GM19324 (cell line): Measurements from ENCODE around the gene AOPEP.

ENCODE experiments used
- ATAC-seq: cut with Tn5 transposase; IDR thresholded peaks from one replicate; pipeline ENCODE4 v1.9.1; 2021; ENCODE audit warnings: mild to moderate bottlenecking, moderate library complexity; ENCODE audit not compliant: unreplicated experiment, low FRiP score

Gene AOPEP

DNA sequence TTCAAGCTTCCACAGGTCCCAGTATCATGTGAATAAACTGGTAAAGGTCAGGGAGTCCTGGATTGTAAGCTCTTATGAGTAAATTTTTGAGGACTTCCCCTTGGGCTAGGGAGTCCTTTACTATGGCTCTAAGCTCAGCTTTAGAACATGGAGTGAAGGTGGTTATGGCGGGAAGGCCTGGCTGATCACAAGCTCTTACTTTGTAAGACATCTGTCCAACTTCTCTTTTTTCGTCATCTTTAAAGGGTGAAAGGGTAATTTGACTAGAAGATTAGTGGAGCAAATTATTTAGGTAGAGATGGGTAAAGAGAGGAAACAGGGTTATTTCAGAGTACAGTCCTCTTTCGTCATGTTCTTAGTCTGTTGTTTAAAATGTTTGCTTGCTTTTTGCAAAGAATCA is 155.4 kb downstream of the AOPEP start:
- no peak for ATAC-seq

DNA sequence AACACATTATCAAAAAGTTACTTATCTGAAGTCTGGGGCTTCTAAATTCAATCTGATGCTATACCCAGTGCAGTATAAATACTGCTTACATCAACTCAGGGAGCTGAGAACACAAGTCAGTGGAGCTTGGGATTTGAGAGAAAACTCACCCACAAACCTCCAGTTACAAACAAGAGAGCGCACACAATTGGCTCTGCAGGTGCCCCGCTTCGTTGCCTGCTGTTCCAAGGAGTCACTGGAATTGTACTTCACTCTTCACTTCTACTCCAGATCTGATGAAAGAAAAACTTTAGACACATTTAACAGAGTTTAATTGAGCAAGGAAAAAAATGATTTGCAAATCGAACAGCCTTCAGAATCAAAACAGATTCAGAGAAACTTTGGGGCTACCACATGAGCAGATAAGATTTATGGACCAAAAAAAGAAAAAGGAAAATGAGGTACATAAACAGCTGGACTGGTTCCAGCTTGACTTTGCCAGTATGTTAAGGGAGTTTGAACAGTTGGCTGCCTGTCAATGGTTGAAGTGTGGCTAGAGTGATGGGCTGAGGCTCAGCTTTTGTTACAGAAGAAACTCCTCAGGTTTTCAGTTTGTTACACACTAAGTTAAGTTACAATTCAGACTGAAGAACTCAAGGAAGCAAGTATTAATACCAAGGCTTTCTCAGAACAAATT is 156.6 kb downstream of the AOPEP start:
- ATAC-seq = no peak

DNA sequence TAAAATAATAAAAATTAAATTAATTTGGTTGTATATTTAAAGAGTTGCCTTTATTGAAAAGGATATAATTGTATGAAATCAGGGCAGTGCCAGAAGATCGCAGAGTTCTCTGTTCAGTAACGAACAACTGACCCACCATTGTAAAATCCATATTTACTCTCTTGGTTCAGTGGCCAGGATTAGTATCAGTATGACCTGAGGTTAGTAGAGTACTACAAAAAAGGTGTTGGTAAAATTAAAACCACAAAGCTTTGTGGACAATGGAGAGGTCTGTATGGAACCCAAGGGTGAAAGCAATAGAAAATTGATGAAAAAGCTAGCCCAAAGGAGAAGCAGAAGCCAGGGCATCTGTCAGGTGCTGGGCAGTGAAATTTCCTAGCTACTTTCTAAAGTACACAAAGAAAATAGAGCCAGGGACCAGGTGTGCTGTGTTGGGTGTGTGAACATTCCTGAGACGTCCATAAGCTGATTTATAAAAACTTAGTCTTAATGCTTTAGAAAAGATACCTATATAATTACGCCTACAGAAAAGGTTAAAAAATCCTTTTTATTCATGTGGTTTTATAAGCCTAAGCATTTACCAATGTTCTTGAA is 159.5 kb downstream of the AOPEP start:
- ATAC-seq = no peak

DNA sequence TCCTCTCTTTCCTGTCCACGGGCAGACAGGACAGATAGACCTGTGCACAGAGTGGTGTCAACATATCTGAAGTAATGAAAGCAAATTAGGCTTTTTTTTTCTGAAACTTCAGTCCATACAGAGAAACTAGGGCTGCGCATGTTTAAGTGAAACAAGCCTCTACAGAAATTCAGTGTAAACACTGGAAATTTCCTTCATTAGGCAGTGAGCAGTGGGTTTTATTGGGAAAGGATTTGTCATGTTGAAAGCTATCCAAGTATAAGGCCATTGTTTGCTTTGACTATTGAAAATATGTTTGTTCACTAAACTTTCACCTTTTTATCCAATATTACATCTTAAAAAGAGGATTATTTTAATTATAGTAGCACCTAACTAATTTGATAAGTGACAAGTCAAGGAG is 161.2 kb downstream of the AOPEP start:
- no peak for ATAC-seq

DNA sequence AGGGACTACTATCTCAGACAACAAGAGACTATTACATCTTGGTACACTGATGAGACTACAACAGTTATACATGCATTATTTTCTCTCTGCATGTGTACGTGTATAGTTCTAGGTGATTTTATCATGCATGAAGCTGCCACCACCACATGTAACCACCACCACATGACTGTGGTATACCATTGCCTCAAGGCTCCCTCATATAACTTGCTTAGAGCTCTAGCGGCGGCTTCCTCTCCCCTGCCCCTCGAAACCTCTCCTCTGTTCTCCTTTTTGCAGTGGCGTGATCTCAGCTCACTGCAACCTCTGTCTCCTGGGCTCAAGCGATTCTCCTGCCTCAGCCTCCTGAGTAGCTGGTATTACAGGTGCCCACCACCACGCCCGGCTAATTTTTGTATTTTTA is 162.3 kb downstream of the AOPEP start:
- no peak for ATAC-seq

DNA sequence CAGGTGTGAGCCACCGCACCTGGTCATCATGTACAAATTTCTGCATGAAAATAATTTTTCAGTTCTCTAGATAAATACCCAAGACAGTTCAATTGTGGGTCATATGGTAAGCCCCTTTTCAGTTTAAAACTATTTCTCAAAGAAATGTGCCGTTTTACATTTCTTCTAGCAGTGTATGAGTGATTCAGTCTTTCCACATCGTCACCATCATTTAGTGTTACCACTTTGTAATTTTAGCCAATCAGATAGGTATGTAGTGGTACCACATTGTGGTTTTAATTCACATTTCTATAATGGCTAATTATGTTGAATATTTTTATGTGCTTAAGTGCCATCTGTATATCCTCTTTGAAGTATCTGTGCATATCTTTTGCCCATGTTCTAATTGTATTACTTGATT is 163.1 kb downstream of the AOPEP start:
- no peak for ATAC-seq

DNA sequence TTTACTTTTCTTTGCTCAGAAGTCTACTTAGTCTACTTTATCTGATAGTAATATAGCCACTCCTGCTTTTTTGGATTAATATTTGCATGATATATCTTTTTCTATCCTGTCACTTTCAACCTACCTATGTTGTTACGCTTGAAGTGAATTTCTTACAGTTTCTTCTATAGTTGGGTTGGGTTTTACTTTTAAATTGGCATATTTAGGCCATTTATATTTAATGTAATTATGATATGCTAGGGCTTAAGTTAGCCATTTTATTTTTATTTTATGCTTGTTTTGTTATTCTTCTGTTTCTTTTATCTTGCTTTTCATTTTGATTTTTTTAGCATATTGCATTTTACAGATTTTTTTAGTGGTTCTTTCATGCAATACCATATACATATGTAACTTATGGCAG is 164.7 kb downstream of the AOPEP start:
- ATAC-seq = no peak

DNA sequence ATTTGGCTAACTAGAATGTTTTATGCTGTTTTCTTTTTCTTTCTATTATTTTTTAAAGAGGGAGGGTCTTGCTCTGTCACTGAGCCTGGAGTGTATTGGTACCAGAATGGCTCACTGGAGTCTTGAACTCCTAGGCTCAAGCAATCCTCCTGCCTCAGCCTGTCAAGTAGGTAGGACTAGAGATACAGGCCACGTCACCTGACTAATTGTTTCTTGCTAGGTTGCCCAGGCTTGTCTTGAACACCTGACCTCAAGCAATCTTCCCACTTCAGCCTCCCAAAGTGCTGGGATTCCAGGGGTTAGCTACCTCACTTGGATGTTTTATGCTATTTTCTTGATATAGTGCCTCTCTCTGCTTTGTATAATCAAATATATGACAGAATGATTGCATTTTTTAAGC is 166.2 kb downstream of the AOPEP start:
- ATAC-seq = no peak

DNA sequence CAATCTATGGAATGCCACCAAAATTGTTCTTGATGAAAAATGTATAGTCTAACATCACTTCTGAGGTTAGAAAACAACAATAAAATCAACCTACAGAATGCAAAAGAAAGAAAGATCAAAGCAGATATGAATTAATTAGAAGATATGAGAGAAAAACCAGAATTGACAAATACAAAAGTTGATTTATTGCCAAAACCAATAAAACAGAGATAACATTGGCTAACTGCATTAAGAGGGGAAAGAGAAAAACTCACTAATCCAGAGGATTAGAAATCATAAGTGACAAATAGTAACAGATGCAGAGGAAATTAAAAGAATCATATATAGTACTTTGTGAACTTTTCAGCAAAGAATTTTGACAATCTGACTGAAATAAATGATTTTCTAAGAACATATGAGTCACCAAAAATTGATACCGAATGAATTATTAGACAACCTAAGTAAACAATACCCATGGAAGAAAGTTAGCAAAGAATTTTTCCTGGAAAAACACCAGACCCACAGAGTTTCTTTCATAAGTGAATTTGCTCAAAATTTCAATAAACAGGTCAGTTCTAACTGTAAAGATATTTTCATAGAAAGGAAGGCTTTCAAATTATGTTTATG is 167.7 kb downstream of the AOPEP start:
- no peak for ATAC-seq

DNA sequence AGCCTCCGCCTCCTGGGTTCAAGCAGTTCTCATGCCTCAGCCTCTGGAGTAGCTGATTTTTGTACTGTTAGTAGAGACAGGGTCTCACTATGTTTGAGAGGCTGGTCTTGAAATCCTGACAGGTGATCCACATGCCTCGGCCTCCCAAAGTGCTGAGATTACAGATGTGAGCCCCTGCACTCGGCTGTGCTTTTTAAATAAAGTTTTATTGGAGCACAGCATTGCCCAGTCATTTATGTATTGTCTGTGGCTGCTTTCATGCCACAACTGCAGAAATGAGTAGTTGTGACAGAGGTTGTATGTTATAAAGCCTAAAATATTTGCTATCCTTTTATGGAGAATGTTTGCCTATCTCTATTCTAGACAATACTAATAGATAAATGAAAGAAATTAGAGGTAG is 169.2 kb downstream of the AOPEP start:
- ATAC-seq = no peak

DNA sequence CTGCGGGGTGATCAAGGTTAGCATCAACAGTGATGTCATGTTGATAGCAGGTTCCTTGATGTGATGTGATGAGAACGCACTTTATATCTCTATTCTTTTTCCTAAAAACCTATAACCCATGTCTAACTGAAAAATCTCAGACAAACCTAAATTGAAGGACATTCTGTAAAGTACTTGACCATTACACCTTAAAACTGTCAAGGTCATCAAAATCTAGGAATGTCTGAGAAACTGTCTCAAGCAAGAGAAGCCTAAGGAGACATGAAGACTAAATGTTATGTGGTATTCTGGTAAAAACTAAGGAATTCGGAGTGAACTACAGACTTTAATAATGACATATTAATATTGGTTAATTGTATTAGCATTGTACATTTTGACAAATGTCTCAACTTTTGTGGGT is 170.0 kb downstream of the AOPEP start:
- ATAC-seq = no peak

DNA sequence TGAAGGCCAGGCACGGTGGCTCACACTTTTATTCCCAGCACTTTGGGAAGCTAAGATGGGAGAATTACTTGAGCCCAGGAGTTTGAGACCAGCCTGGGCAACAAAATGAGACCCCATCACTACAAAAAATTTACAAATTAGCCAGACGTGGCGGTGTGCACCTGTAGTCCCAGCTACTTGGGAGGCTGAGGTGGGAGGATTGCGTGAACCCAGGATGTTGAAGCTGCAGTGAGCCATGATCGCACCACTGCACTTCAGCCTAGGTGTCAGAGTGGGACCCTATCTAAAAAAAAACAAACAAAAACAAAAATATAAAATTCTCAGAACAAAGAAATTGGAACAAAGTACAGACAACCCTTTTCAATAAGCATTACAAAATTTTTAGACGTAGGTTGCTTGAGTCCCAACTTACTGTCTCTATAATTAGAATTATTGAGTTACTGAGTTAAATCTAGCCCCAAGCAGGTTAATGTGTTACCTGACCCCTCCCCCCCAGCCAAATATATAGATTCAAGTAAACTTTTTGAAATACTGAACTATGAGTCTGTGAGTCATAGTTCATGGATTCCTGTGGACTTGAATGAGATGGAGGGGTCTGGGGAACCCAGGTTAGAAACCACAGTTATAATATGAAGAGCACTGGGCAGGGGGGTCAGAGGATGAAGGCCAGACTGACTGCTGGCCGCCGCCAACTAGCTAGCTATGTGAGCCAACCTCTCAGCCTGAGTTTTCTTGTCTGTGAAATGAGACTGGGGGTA is 173.1 kb downstream of the AOPEP start:
- no peak for ATAC-seq

DNA sequence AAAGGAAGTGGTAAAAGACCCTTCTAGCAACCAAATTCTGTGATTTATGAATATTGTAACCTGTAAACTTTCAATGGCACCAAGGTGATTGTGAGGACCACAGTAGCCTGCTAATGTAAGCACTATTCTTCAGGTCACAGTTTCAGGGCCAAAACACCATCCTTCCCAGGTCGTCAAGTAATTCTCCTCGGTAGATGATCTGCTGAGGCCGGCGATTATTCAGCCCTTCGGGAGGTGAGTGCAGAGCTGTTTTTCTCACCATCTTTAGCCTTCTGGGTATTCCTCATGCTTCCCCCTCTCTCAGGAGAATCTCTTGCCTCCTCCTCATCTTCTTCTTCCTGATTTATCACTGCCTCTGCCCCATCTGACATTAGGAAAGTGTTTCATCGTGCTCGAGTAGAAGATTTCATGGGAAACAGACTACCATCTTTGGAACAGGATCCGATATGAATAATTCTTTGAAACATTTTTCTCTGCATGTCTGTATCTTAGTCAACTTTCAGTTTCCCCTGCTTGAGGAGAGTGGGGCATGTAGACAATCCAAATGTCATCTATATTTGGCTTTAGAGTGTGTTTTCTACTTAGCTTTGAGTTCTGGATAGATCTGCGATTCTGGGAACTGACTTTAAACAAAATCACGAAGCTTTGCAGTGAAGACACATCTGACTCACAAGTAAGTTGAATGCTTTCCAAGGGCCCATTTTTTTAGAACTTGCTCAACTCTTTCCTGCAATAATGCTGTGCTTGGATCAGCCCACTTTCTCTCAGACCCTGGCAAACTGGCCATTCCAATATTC is 173.9 kb downstream of the AOPEP start:
- ATAC-seq = no peak

DNA sequence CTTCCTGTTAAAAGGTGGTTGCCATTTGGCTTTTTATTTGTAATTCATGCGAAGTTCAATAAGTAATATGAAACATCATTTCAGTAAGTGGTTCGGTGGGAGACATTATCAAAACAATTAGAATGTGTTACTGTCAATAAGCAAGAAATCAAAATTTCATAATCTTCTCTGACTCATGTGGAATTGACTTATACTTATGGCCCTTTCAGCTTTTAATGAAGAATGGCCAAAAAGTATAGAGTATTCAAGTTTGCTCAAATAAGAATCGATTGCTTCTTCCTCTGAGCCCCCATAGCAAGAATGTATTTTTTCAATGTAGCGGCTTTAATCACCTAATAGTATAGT is 174.5 kb downstream of the AOPEP start:
- no peak for ATAC-seq

DNA sequence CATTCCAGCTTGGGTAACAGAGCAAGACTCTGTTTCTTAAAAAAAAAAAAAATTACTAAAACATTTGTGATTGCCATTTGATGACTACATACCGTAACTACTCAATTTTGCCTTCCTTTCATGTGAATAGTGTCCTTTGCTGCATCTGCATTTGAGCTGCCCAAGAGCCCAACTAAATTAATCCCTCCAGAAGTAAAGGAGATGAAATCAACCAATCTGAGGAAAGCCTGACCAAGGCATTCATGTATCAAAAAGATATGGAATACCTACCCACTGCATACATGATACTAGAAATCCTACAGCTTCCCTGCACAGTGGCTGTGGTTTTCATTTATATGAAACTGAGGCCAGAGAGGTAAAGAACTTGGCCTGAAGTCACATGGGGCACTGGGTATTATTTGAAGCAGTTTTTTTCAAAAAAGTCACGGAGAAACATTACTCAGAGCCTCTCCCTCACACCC is 177.5 kb downstream of the AOPEP start:
- no peak for ATAC-seq

DNA sequence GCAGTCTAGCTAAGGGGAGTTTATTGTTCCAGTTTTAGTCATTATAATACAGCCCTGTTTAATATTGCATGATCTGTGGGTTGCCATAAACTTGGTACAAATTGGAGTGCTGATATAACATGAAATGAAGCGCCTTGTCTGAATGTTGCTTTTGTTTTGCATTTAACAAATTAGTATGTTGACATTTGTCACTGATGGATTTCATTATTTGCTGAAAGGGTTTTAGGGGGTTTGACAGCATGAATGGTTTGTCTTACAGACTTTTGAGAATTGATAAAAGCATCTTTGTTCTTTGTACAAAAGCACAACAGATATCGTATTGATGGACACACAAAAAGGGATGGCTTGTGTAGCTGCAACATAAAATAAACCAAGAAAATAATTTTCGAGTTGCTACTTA is 178.3 kb downstream of the AOPEP start:
- no peak for ATAC-seq

DNA sequence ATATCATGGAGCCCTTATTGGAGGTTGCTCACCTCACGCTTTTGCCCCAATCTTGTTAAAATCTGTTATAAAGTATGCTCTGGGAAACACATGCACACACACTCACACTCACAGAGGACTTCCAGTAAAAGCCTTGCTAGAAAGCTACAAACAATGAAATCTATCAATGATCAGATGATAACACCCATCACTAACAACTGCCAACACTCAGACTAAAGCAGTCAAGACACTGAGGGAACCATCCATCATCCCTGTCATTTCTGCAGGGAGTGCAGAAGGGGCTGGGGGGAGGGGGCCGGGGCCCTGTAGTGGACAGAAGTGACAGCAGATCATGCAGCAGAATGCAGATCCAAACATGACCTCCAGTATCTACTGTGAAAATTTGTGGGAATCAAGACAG is 179.1 kb downstream of the AOPEP start:
- ATAC-seq = no peak

DNA sequence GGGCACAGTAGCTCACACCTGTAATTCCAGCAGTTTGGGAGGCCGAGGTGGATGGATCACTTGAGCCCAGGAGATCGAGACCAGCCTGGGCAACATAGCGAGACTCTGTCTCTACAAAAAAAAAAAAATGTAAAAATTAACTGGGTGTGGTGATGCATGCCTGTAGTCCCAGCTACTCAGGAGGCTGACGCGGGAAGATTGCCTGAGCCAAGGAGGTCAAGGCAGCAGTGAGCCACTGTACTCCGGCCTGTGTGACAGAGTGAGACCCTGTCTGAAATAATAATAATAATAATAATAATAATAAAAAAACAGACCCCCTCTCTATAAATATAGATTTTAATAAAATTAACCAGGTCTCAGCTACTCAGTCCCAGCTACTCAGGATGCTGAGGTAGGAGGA is 179.7 kb downstream of the AOPEP start:
- no peak for ATAC-seq

DNA sequence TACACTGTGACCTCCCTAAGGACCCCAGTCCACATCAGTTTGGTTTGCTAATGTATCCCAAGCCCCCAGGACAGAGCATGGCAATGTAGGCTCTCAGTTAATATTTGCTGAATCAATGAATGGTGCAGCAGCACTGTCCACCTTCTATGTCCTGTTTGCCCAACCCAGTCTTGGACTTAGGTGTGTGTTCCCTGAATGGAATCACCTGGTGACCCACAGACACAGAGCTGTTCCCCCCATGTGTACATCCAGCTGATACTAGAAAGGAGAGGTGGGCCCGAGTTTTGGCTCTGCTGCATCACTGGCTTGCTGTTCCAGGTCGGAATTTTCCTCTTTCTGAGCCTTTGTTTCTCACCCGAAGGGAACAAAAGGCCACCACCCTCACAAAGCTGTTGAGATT is 180.2 kb downstream of the AOPEP start:
- ATAC-seq = no peak

DNA sequence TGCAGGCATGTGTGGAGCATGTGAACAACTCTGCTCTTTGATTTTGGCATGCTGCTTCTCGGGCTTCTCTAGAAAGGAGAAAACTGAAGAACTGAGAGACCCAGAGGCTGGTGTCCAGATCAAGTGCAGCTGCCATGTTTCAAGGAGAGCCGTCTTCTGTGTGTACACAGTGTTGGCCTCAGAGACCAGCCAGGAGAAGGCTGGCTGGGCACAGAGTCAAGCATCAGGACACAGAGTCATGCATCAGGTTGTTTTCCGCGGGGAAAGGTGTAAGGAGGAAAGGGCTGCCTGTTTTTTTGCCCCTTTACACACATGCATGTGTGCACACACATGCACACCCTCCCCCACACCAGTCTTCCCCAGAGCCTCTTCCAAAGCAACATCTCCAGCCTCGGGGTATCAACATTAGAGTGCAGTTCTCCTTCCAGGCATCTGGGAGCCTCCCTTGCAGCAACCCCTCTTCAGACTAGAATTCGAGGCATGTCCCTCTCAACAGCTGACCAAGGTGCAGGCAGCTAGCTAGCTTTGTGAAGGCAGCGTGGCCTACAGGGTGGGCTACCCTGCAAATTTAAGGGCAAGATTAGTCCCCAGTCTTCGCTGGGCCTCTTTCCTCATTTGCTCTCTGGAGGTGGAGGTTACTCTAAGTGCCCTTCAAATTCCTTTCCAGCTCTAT is 180.9 kb downstream of the AOPEP start:
- no peak for ATAC-seq
